A673 (cell line): ENCODE results near the gene AREL1. TPM values are rescaled to one million over a fixed set of nuclear protein-coding genes. Genes with fewer than 3 reads are reported as not detected.

Experiments
- BruUV-seq: library from RNA; stranded (reverse); fragments of 400-500 nt; replicated peaks from 2 replicates; lab custom pipeline; 2021; lab: Mats Ljungman, UMichigan
- CTCF ChIA-PET: fragments of 300-600 bp; sonication (Branson Sonifier 250); formaldehyde crosslinking; loops from one replicate; lab custom pipeline; 2022; ENCODE audit warnings: antibody characterized with exemption; lab: Charles Lee
- POLR2A ChIA-PET: fragments of 300-600 bp; sonication (Branson Sonifier 250); formaldehyde crosslinking; loops from one replicate; lab custom pipeline; 2022; ENCODE audit warnings: antibody characterized with exemption; ENCODE audit not compliant: low non-redundant PET; lab: Charles Lee
- DNase-seq: peaks from one replicate; pipeline ENCODE4 v3.0.0-alpha.2; 2015; ENCODE audit warnings: low spot score
- H3K27ac ChIP-seq: fragments of 200-600 bp; sonication (generic); 2 replicates; pipeline ENCODE4 v1.5.1; 2016; ENCODE audit warnings: mixed run types, low read depth, mild to moderate bottlenecking, mixed read lengths, antibody characterized with exemption, low read length; ENCODE audit not compliant: poor library complexity, severe bottlenecking
- H3K27me3 ChIP-seq: fragments of 200-600 bp; sonication (generic); replicated peaks from 2 replicates; pipeline ENCODE4 v1.6.1; 2017; ENCODE audit warnings: mixed run types, low read depth, mild to moderate bottlenecking, mixed read lengths, antibody characterized with exemption, low read length; ENCODE audit not compliant: insufficient read depth, poor library complexity
- H3K36me3 ChIP-seq: fragments of 200-600 bp; sonication (generic); 2 replicates; pipeline ENCODE4 v1.6.1; 2016; ENCODE audit warnings: mixed run types, mild to moderate bottlenecking, mixed read lengths, antibody characterized with exemption, low read length; ENCODE audit not compliant: insufficient read depth, poor library complexity, severe bottlenecking
- H3K4me1 ChIP-seq: fragments of 200-600 bp; sonication (generic); 2 replicates; pipeline ENCODE4 v1.6.1; 2017; ENCODE audit warnings: mixed run types, mild to moderate bottlenecking, mixed read lengths, antibody characterized with exemption, low read length; ENCODE audit not compliant: insufficient read depth, poor library complexity, severe bottlenecking
- H3K4me3 ChIP-seq: fragments of 200-600 bp; sonication (generic); 2 replicates; pipeline ENCODE4 v1.5.1; 2016; ENCODE audit warnings: low read depth, mixed run types, mild to moderate bottlenecking, mixed read lengths, low read length; ENCODE audit not compliant: poor library complexity, severe bottlenecking
- H3K9me3 ChIP-seq: fragments of 200-600 bp; sonication (generic); 2 replicates; pipeline ENCODE4 v1.6.1; 2016; ENCODE audit warnings: mixed run types, low read depth, mild to moderate bottlenecking, mixed read lengths, antibody characterized with exemption, low read length; ENCODE audit not compliant: poor library complexity, severe bottlenecking
- CTCF ChIP-seq: fragments of 300-800, 200-600 bp; sonication (generic); conservative IDR thresholded peaks from 2 replicates; pipeline ENCODE4 v1.5.1; 2017; ENCODE audit warnings: low read depth, mild to moderate bottlenecking, antibody characterized with exemption, low read length, moderate library complexity, mixed read lengths
- EZH2 ChIP-seq: fragments of 200-600 bp; sonication (generic); IDR thresholded peaks from 2 replicates; pipeline ENCODE4 v1.6.1; 2017; ENCODE audit warnings: borderline replicate concordance, low read depth, mild to moderate bottlenecking, mixed read lengths, antibody characterized with exemption, low read length; ENCODE audit not compliant: poor library complexity, severe bottlenecking
- intact Hi-C: fragments of 100-400 bp; cut with micrococcal nuclease; formaldehyde crosslinking; loops from one replicate; pipeline ENCODE4 v1.10.0; 2022; ENCODE audit not compliant: unreplicated experiment
- total RNA-seq: library from RNA; stranded (reverse); gene quantifications from 2 replicates; pipeline ENCODE4 v1.2.3, GENCODE V29; 2021

AREL1 gene
- total RNA-seq, 1 experiment from 2014 or later: 48.7 TPM

- no peaks in the 10 kb centered on the region for H3K36me3 ChIP-seq
- H3K4me1 ChIP-seq: no peaks in the 10 kb centered on the region
- TF ChIP-seq EZH2 (no peak), CTCF (no peak)
- BruUV-seq: no TSS peak
- CTCF ChIA-PET: no interaction called here
- H3K27me3 ChIP-seq: no peaks in the 10 kb centered on the region
- no peak overlapping the region for H3K4me3 ChIP-seq
- H3K9me3 ChIP-seq: no peaks in the 10 kb centered on the region
- DNase-seq: no peak
- POLR2A ChIA-PET: no interaction called here
- intact Hi-C loops: no loop called here
- no peak overlapping the region for H3K27ac ChIP-seq
These were observed 74.8 kb downstream of the AREL1 start for GRCh38 chr14:74638066-74638465.

GRCh38 chr14:74637178-74637550 lies 75.7 kb downstream of the AREL1 start:
- Histone ChIP-seq H3K27ac (no peak overlapping the region), H3K4me3 (no peak overlapping the region), H3K4me1 (no peaks in the 10 kb centered on the region), H3K9me3 (no peaks in the 10 kb centered on the region), H3K36me3 (no peaks in the 10 kb centered on the region), H3K27me3 (no peaks in the 10 kb centered on the region)
- BruUV-seq: no TSS peak
- ChIA-PET POLR2A (no interaction called here), CTCF (no interaction called here)
- intact Hi-C loops: no loop called here
- no peak for DNase-seq
- TF ChIP-seq EZH2 (no peak), CTCF (no peak)

GRCh38 chr14:74636424-74637177 lies 76.3 kb downstream of the AREL1 start:
- H3K27ac ChIP-seq: no peak overlapping the region
- CTCF ChIA-PET: interaction anchor here (0.5 kb wide), 1 partner anchor 1030 kb away, joined by 3 read pairs; no protein-coding TSS in a partner anchor
- intact Hi-C loops: no loop called here
- no peaks in the 10 kb centered on the region for H3K9me3 ChIP-seq
- no peak overlapping the region for H3K4me3 ChIP-seq
- POLR2A ChIA-PET: no interaction called here
- TF ChIP-seq EZH2 (no peak), CTCF (no peak)
- H3K27me3 ChIP-seq: no peaks in the 10 kb centered on the region
- DNase-seq: no peak
- no peaks in the 10 kb centered on the region for H3K36me3 ChIP-seq
- no TSS peak for BruUV-seq
- H3K4me1 ChIP-seq: no peaks in the 10 kb centered on the region
